ENCODE data around the gene GRIK4. TPM values are rescaled to one million over a fixed set of nuclear protein-coding genes. Genes with fewer than 3 reads are reported as not detected.

GRIK4 gene
- total and polyA plus RNA-seq, 9 of the 15 experiments (the other 6 are each of a cell fraction or from before 2014, with no cell fraction given) = not detected

GRCh38 chr11:120722524-120722923 lies 211.0 kb downstream of the GRIK4 start (continued):
- TF ChIP-seq, protein P1, sequence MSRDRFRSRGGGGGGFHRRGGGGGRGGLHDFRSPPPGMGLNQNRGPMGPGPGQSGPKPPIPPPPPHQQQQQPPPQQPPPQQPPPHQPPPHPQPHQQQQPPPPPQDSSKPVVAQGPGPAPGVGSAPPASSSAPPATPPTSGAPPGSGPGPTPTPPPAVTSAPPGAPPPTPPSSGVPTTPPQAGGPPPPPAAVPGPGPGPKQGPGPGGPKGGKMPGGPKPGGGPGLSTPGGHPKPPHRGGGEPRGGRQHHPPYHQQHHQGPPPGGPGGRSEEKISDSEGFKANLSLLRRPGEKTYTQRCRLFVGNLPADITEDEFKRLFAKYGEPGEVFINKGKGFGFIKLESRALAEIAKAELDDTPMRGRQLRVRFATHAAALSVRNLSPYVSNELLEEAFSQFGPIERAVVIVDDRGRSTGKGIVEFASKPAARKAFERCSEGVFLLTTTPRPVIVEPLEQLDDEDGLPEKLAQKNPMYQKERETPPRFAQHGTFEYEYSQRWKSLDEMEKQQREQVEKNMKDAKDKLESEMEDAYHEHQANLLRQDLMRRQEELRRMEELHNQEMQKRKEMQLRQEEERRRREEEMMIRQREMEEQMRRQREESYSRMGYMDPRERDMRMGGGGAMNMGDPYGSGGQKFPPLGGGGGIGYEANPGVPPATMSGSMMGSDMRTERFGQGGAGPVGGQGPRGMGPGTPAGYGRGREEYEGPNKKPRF (IDR thresholded peaks at IDR 0.05; ENCODE audit: low read depth, low read length) = no peak
- TF ChIP-seq ZKSCAN1 (IDR thresholded peaks at IDR 0.05; ENCODE audit: low read depth, low read length) (no peak), ZNF431 (CRISPR knock-in tag; IDR thresholded peaks at IDR 0.05) (no peak)

- H3K4me1 ChIP-seq (replicated peaks in 1 of 2; ENCODE audit: control insufficient read depth in 2 of 2, insufficient read depth in 2 of 2, low read length in 2 of 2) = no peaks in the 10 kb centered on the region
- CTCF ChIA-PET (ENCODE audit: low intra/inter-chr PET ratio) = no interaction called here
- no peaks in the 10 kb centered on the region for H3K36me3 ChIP-seq (ENCODE audit: control insufficient read depth, insufficient read depth, low read length)
- H3K4me3 ChIP-seq = no peak overlapping the region
- FAIRE-seq = no peak
- H4K20me1 ChIP-seq (replicated peaks; ENCODE audit: control insufficient read depth, insufficient read depth, low read length) = no peaks in the 10 kb centered on the region
- H2AFZ ChIP-seq (ENCODE audit: low read depth, low read length) = no peak overlapping the region
- H3K27ac ChIP-seq (ENCODE audit: extremely low read depth, low read depth, low read length) = no peak overlapping the region
- ATAC-seq = no peak
- POLR2A ChIA-PET = no interaction called here
- H3K9ac ChIP-seq (ENCODE audit: insufficient read depth in 1 of 2, low read depth in 2 of 2, low read length in 2 of 2) = no peak overlapping the region
- DNase-seq (ENCODE audit: extremely low read depth in 1 of 4, low spot score in 3 of 4) = no peak
- H3K4me2 ChIP-seq (ENCODE audit: insufficient read depth, low read length) = no peak overlapping the region
- no peaks in the 10 kb centered on the region for H3K9me3 ChIP-seq (replicated peaks; ENCODE audit: control insufficient read depth, insufficient read depth, low read depth, low read length)
- no TSS peak for BruUV-seq (replicated peaks)
- intact Hi-C loops (cut with micrococcal nuclease) (no loop called here), in situ Hi-C loops (cut with MboI) (no loop called here)
- H3K27me3 ChIP-seq (ENCODE audit: control insufficient read depth in 2 of 2, insufficient read depth in 2 of 2, low read length in 2 of 2) = peaks cover 0 to 4% of the 10 kb centered on the region in 2 experiments; a peak in 1 of 5 replicates
- WGBS (ENCODE audit: insufficient coverage, low coverage, missing lambda C conversion rate) = 2% methylated on average over 4 of the region's 4 CpGs
- H3K9me1 ChIP-seq (ENCODE audit: control insufficient read depth, insufficient read depth, low read length) = no peaks in the 10 kb centered on the region
- H3K79me2 ChIP-seq (ENCODE audit: control insufficient read depth, insufficient read depth, low read length) = no peaks in the 10 kb centered on the region
- no peak for TF ChIP-seq YBX1 (IDR thresholded peaks at IDR 0.05)
- no peak for TF ChIP-seq BMI1 (IDR thresholded peaks at IDR 0.05; ENCODE audit: low read length)
- TF ChIP-seq RCOR1 (IDR thresholded peaks at IDR 0.05; ENCODE audit: borderline replicate concordance in 1 of 2, low read depth in 2 of 2, low read length in 2 of 2) = no peak
- TF ChIP-seq, protein P2, sequence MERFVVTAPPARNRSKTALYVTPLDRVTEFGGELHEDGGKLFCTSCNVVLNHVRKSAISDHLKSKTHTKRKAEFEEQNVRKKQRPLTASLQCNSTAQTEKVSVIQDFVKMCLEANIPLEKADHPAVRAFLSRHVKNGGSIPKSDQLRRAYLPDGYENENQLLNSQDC (CRISPR knock-in tag; IDR thresholded peaks at IDR 0.05) = no peak
- TF ChIP-seq PTBP1 (IDR thresholded peaks at IDR 0.05; ENCODE audit: low read depth, low read length) = no peak
- TF ChIP-seq ZFPM2 (CRISPR knock-in tag; IDR thresholded peaks at IDR 0.05) = no peak
- no peak for TF ChIP-seq KLF1 (tag; IDR thresholded peaks at IDR 0.05)
- TF ChIP-seq HOXB6 (CRISPR knock-in tag; IDR thresholded peaks at IDR 0.05; ENCODE audit: borderline replicate concordance) = no peak
- no peak for TF ChIP-seq CBX3 (IDR thresholded peaks at IDR 0.05; ENCODE audit: borderline replicate concordance in 1 of 2, low read length in 2 of 2)
- TF ChIP-seq RBM34 (IDR thresholded peaks at IDR 0.05; ENCODE audit: borderline replicate concordance, insufficient read depth, low read length) = no peak
- TF ChIP-seq TAF1 (IDR thresholded peaks at IDR 0.05; ENCODE audit: control insufficient read depth, extremely low read depth, insufficient read depth, low read length, severe bottlenecking) = no peak
- no peak for TF ChIP-seq RAD51 (IDR thresholded peaks at IDR 0.05; ENCODE audit: borderline replicate concordance, low read depth)
Observed at GRCh38 chr11:120723751-120724150, 212.2 kb downstream of the GRIK4 start.

Data from K562 (cell line).